HAP-1 (cell line): ENCODE data around the gene MADD.
A peak's percentile ranks its signal among the peaks of the same experiment; 100 is the strongest.

ENCODE experiments used
- DNase-seq, 2 experiments: peaks; one replicate each; pipeline ENCODE4 v3.0.0-alpha.2; 2016 to 2020; ENCODE audit warnings: low spot score in 2 of 2
- H3K27me3 ChIP-seq: fragments of 250-450 bp; sonication (Bioruptor Pico); 2 replicates; pipeline ENCODE4 v1.5.1; 2020; ENCODE audit warnings: low read depth, mild to moderate bottlenecking, moderate library complexity
- H3K36me3 ChIP-seq: fragments of 250-450 bp; sonication (Bioruptor Pico); replicated peaks from 2 replicates; pipeline ENCODE4 v1.5.1; 2020; ENCODE audit warnings: mild to moderate bottlenecking
- H3K4me1 ChIP-seq: fragments of 250-450 bp; sonication (Bioruptor Pico); 2 replicates; pipeline ENCODE4 v1.5.1; 2020; ENCODE audit warnings: mild to moderate bottlenecking
- H3K4me3 ChIP-seq: fragments of 250-450 bp; sonication (Bioruptor Pico); 2 replicates; pipeline ENCODE4 v1.5.1; 2020; ENCODE audit warnings: mild to moderate bottlenecking, moderate library complexity
- H3K9me3 ChIP-seq: fragments of 250-450 bp; sonication (Bioruptor Pico); 2 replicates; pipeline ENCODE4 v1.5.1; 2020; ENCODE audit warnings: mild to moderate bottlenecking, moderate library complexity
- in situ Hi-C: fragments of 300-500 bp; cut with MboI; formaldehyde crosslinking; loops from 3 replicates; pipeline ENCODE4 v1.14.3; 2020; ENCODE audit warnings: low sequenced_read_pairs, inconsistent platforms, mixed read lengths

MADD gene

DNA sequence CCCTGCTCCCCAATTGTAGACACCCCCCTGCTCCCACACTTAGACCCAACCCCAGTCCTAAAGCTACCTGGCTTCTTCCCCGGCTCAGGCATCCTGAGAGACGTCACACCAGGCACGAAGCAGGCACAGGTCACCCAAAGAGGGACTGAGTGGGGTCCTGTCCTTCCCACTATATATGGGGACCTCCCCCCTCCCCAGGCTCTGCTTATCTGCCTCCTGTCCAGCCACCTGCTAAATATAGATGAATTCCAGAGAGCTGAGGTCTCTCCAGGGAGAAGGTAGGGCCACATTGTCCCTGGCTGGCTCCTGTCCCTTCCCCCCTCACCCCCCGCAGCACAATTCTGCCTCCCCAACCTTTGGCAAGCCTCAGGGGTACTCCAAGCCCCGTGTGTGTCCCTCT lies 82.6 kb downstream of the MADD start, which contains the start of gene MYBPC3:
Gene MYBPC3, minus strand, starts transcription at position 147 of the 400 bp plus-strand sequence. Its CDS starts 55 bp downstream, at position 92.
- in situ Hi-C loops: no loop called here
- Histone ChIP-seq H3K27me3 (no peaks in the 10 kb centered on the region), H3K36me3 (no peaks in the 10 kb centered on the region), H3K4me1 (no peaks in the 10 kb centered on the region), H3K4me3 (no peak within 1 kb of the TSS), H3K9me3 (no peaks in the 10 kb centered on the region)
- DNase-seq: no peak

DNA sequence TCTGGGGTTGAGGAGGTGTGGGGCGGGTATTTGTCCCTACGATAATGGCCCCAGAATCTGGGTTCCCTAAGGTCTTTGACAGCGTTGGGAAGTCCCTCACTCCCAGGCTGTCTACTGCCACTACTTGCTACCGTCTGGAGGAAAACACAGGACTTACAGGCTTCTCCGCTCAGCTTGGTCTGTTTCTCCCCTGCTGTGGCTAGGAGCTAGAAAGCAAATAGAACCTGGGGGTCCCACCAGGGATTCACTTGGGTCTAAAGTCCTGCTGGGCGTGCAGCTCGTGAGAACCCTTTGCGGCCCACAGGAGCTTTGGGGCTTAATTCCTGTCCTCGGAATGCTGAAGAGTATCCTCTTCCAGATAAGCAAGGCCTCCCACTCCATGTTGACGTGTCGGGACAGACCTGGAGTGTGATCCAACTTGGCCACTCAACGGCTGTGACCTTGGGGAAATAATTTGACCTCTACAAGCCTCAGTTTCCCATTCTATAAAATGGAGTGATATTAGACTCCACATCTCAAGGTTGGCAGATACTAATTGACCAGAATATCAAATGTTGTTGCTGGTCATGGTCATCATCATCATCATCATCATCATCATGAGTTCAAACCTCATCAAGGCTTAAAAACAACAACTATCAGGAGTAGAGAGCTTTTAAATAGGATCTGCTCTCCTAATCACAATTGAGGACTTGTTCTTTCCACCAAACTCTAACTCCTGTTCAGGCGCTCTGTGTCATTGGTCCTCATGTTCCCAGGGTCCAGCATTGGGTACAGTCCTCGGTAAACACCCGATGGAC lies 84.2 kb downstream of the MADD start:
- Histone ChIP-seq H3K4me1 (no peaks in the 10 kb centered on the region), H3K9me3 (no peaks in the 10 kb centered on the region), H3K4me3 (no peak overlapping the region), H3K36me3 (no peaks in the 10 kb centered on the region), H3K27me3 (no peaks in the 10 kb centered on the region)
- in situ Hi-C loops: no loop called here
- no peak for DNase-seq

DNA sequence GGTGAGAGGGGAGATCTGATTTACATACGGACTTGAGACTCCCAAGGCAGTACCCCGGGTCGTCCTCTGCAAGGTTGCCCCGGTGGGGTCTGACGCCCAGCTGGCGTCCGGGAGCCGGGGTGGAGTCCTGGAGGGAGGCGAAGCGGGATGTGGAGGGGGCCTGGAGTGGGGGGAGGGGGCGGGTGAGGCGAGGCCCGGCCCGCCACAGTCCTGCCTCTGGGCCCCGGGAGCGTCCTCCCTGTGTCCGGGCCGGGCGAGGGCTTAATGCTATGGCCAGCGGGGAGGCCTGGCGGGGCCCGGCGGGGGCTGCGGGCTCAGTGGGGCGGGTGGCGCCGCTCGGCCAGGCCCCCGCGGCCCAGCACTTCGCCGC lies 85.0 kb downstream of the MADD start:
- no peaks in the 10 kb centered on the region for H3K27me3 ChIP-seq
- in situ Hi-C loops: no loop called here
- no peaks in the 10 kb centered on the region for H3K36me3 ChIP-seq
- H3K9me3 ChIP-seq: no peaks in the 10 kb centered on the region
- DNase-seq: no peak
- no peaks in the 10 kb centered on the region for H3K4me1 ChIP-seq
- no peak overlapping the region for H3K4me3 ChIP-seq

DNA sequence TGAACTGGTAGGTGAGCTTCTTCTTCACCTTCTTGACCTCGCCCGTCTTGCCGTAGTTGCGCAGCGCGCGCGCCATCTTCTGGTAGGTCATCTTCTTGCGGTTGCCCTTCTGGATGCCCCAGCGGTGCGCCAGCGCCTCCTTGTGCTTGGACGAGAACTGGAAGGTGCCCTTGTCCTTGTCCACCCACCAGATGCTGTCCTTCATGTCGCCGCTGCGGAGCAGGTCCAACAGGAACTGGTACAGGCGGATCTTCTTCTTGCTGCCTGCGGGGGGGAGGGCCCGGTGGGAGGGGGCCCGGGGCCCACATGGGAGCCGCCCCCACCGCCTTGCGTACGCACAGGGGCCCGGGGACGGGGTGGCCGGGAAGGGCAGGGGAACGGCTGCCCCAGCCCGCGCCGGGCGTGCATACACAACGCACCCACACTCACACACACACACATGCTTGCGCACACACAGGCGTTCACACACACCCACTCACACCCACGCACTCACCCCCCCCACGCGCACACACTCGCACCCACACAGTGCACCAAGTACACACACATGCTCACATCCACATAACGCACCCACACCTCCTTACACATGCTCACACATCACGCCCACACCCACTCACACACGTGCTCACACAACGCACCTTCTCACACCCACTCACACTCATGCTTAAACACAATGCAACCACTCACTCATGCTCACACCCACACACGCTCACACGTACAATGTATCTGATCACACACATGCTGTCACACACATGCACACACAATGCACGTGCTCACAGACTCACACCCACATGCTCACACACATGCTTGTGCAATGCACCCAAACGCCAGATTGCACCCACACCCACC lies 85.6 kb downstream of the MADD start:
- Histone ChIP-seq H3K4me3 (no peak overlapping the region), H3K36me3 (no peaks in the 10 kb centered on the region)
- in situ Hi-C loops: no loop called here

DNA sequence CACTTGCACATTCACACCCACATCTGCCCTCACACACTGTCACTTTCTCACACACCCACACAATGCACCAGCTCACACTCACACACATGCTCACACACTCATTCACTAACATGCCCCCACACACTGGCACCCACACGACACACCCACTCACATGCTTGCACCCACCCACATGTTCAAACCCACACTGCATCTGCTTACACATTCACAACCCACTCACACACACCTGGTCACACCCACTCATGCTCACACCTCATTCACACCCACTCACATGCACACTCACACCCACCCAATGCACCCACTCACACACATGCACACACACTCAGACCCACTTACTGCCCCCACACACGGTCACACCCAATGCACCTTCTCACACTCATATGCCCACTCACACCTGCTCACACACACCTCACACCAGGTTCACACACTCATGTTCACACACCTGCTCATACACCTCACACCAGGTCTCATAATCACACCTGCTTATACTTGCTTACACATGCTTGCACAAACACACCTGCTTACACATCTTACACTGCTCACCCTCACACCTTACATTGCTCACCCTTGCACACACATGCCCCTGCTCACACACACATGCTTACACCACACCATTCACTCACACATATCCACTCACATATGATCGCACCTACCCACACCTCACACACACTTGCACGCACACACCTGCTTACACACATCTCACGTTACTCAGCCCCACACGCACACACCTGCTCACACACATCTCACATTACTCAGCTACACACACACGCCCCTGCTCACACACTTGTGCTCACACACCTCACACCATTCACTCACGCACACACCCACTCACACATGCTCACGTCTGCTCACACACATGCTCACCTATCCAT lies 86.4 kb downstream of the MADD start:
- in situ Hi-C loops: no loop called here
- no peaks in the 10 kb centered on the region for H3K4me1 ChIP-seq
- DNase-seq: no peak
- no peaks in the 10 kb centered on the region for H3K9me3 ChIP-seq
- H3K27me3 ChIP-seq: no peaks in the 10 kb centered on the region
- no peak overlapping the region for H3K4me3 ChIP-seq
- H3K36me3 ChIP-seq: no peaks in the 10 kb centered on the region

More for the DNA sequence above, 85.6 kb downstream of the MADD start:
- H3K4me1 ChIP-seq: no peaks in the 10 kb centered on the region
- peak in 1 of 2 experiments; percentile 68 for DNase-seq
- no peaks in the 10 kb centered on the region for H3K27me3 ChIP-seq
- H3K9me3 ChIP-seq: no peaks in the 10 kb centered on the region

DNA sequence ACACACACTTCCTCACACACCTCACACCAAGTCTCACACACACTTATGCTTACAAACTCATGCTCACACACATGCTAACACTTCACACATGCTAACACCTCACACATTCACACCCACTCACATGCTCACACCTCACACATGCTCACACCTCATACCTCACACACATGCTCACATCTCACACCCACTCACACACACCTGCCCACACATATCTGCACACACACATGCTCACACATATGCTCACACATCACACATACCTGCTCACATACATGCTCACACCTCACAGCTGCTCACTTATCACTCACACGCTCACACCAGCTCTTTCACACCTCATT lies 87.0 kb downstream of the MADD start:
- Histone ChIP-seq H3K9me3 (no peaks in the 10 kb centered on the region), H3K4me3 (no peak overlapping the region), H3K27me3 (no peaks in the 10 kb centered on the region), H3K36me3 (no peaks in the 10 kb centered on the region), H3K4me1 (no peaks in the 10 kb centered on the region)
- DNase-seq: no peak
- in situ Hi-C loops: no loop called here

DNA sequence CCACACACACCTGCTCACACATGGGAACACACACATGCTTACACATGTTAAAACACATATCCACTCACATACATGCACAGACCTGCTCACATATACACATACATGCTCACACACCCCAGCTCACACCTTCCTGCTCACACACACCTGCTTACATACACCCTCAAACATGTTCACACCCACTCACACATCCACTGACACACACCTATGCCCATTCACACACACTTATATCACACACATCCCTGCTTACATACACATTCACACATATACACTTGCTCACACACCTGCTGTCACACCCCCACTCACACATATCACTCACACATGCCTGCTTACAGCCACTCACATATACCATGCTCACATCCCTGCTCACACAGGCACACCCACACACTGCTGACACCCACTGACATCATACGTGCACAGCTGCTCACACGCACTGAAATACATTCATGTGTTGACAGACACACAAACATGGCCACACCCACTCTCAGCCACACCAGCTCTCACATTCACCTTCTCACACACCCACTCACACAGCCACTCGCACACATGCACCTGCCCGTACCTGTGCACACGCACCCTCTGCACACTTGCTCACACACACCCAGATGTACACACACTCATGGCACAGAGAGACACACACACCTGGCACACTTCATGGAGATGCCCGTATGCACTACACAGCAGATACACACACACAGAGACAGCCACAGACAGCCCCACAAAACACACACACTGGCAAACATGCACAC lies 88.2 kb downstream of the MADD start:
- H3K4me3 ChIP-seq: no peak overlapping the region
- H3K4me1 ChIP-seq: no peaks in the 10 kb centered on the region
- no peaks in the 10 kb centered on the region for H3K36me3 ChIP-seq
- H3K9me3 ChIP-seq: no peaks in the 10 kb centered on the region
- in situ Hi-C loops: no loop called here
- DNase-seq: no peak
- no peaks in the 10 kb centered on the region for H3K27me3 ChIP-seq

DNA sequence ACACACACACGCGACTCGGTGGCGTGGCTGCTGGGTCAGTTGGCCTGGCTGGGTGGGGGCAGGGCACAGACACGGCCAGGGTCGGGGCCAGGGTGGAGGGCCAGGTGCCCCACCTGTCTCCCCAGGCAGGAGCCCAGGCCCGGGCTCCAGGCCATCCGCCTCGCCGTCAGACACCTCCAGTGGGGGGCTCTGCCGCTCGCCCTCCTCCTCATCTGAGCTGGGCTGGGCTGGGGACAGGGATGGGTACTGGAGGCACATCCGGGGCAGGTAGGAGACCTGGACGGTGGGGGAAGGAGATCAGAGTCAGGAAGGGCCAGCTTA lies 88.8 kb downstream of the MADD start:
- H3K36me3 ChIP-seq: no peaks in the 10 kb centered on the region
- no peak for DNase-seq
- H3K4me3 ChIP-seq: no peak overlapping the region
- no peaks in the 10 kb centered on the region for H3K27me3 ChIP-seq
- no peaks in the 10 kb centered on the region for H3K4me1 ChIP-seq
- no peaks in the 10 kb centered on the region for H3K9me3 ChIP-seq
- in situ Hi-C loops: no loop called here

DNA sequence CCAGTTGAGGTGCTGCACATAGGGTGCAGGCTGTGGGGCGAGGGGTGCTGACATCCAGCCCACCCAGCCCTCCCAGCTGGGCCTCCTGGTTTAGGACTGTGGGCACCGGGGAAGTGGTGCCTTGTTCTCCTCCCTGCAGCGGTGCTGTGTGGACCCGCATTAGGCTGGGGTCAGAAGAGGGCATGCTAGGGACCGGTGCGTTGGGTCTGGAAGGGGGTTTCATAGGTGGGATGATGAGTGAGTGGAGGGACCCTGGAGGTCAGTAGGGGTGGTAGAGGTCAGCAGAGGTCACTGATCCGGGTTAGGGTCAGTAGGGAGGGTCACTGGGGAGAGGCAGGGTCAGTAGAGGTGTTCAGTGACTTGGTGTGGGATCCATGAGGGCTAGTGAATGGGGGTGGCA lies 89.2 kb downstream of the MADD start:
- in situ Hi-C loops: no loop called here
- H3K4me3 ChIP-seq: no peak overlapping the region
- no peak for DNase-seq
- H3K4me1 ChIP-seq: no peaks in the 10 kb centered on the region
- no peaks in the 10 kb centered on the region for H3K36me3 ChIP-seq
- no peaks in the 10 kb centered on the region for H3K27me3 ChIP-seq
- H3K9me3 ChIP-seq: no peaks in the 10 kb centered on the region

DNA sequence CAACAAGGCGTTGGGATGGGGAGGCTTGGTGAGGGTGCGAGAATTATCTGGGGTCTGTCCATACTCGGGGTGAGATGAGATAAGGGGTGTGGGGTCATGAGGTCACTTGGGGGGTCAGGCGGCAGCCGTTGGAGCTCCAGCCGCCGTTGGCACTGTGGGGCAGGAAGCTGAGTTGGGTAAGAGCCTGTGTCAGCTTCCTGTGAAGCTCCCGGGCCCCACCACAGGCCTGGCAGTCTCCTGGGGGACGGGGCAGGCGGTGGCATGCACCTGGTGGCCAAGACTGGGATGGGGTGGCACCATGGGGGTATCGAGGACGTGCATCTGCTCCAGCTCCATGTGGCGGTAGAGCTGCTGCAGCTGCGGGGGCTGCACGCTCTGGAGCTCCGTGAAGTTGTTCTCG lies 89.7 kb downstream of the MADD start:
- no peak overlapping the region for H3K4me3 ChIP-seq
- H3K36me3 ChIP-seq: no peaks in the 10 kb centered on the region
- H3K4me1 ChIP-seq: no peaks in the 10 kb centered on the region
- no peak for DNase-seq
- H3K27me3 ChIP-seq: no peaks in the 10 kb centered on the region
- in situ Hi-C loops: no loop called here
- no peaks in the 10 kb centered on the region for H3K9me3 ChIP-seq

DNA sequence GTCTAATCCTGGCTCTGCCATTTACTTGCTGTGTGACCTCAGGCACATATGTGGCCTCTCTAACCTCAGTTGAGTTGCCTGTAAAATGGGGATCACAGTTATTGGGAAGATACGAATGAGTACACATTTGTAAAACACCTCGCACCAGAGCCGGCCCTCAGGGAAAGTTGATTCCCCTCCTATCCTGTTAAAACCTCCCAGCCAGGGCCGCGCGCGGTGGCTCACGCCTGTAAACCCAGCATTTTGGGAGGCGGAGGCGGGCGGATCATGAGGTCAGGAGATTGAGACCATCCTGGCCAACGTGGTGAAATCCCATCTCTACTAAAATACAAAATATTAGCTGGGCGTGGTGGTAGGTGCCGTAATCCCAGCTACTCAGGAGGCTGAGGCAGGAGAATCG lies 90.4 kb downstream of the MADD start:
- in situ Hi-C loops: no loop called here
- no peaks in the 10 kb centered on the region for H3K9me3 ChIP-seq
- no peak overlapping the region for H3K4me3 ChIP-seq
- H3K27me3 ChIP-seq: no peaks in the 10 kb centered on the region
- H3K4me1 ChIP-seq: no peaks in the 10 kb centered on the region
- DNase-seq: no peak
- no peaks in the 10 kb centered on the region for H3K36me3 ChIP-seq

DNA sequence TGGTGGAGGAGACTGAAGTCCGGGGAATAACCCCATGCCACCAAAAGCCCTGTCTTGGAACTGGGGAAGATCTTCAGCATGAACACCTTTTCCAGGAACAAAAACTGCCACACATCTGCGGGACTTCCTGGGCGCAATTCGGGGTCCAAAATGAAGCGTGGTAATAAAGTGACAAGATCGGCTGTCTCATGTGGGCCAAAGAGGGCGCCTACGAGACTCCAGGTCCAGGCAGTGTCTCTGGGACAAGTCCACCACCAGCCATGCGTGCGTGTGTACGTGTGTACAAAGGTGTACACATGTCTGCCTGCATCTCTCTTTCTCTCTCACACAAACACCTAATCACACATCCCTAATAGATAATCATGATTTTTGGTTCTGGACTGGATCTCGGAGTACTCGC lies 91.5 kb downstream of the MADD start:
- Histone ChIP-seq H3K4me3 (no peak overlapping the region), H3K27me3 (no peaks in the 10 kb centered on the region), H3K36me3 (no peaks in the 10 kb centered on the region), H3K9me3 (no peaks in the 10 kb centered on the region), H3K4me1 (no peaks in the 10 kb centered on the region)
- in situ Hi-C loops: no loop called here
- DNase-seq: no peak

DNA sequence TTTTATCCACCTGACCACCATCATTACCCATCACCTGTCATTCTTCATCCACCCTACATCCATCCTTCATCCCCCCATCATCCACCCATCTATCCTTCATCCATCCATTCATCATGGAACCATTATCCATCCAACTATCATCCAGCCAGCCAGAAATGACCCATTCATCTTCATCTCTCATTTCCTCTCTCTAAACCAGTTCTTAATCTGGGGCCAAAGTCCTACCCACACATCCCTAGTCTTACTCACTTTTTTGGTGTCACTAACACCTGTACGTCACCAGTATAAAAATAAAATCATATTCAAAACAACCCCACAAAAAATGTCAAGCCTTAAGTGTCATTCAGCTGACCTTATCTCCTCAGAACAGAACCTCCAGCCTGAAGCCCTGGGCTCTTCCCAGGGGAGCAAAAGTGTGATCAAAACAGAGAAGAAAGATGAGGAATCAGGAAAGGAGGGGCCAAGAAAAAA lies 96.1 kb downstream of the MADD start:
- in situ Hi-C loops: no loop called here
- no peak for DNase-seq
- Histone ChIP-seq H3K36me3 (no peaks in the 10 kb centered on the region), H3K9me3 (no peaks in the 10 kb centered on the region), H3K4me3 (no peak overlapping the region), H3K27me3 (no peaks in the 10 kb centered on the region), H3K4me1 (no peaks in the 10 kb centered on the region)
